ENCODE measurements around the gene SLC45A3.

Gene SLC45A3

GRCh38 chr1:205668951-205669340 is 11.4 kb downstream of the SLC45A3 start:
- ATAC-seq (replicated peaks), result peak; percentile 70 to 71
- Mint-ChIP-seq H3K27ac (peak overlapping the region; percentile 95), H3K36me3 (peaks cover 0 to 3% of the 10 kb centered on the region in 2 donors), H3K4me3 (peak overlapping the region; percentile 55 to 79), H3K4me1 (peaks cover 64 to 93% of the 10 kb centered on the region in 2 donors), H3K27me3 (no peaks in the 10 kb centered on the region), H3K9me3 (no peaks in the 10 kb centered on the region)
- DNase-seq, result peak; percentile 73

GRCh38 chr1:205667909-205668643 is 12.2 kb downstream of the SLC45A3 start:
- ATAC-seq (replicated peaks) (no peak), DNase-seq (no peak)
- Mint-ChIP-seq H3K4me3 (peak overlapping the region; percentile 69 to 74), H3K36me3 (peaks cover 2 to 9% of the 10 kb centered on the region in 2 donors), H3K4me1 (peaks cover 63 to 91% of the 10 kb centered on the region in 2 donors), H3K9me3 (no peaks in the 10 kb centered on the region), H3K27me3 (no peaks in the 10 kb centered on the region), H3K27ac (peak overlapping the region; percentile 95)

GRCh38 chr1:205666372-205667166 is 13.7 kb downstream of the SLC45A3 start:
- H3K27ac Mint-ChIP-seq, result peak overlapping the region; percentile 16
- peaks cover 7 to 18% of the 10 kb centered on the region in 2 donors for H3K36me3 Mint-ChIP-seq
- peak overlapping the region; percentile 22 to 29 for H3K4me3 Mint-ChIP-seq
- H3K27me3 Mint-ChIP-seq, result no peaks in the 10 kb centered on the region
- H3K9me3 Mint-ChIP-seq, result no peaks in the 10 kb centered on the region
- no peak for ATAC-seq (replicated peaks)
- no peak for DNase-seq
- H3K4me1 Mint-ChIP-seq, result peaks cover 58 to 97% of the 10 kb centered on the region in 2 donors

GRCh38 chr1:205665201-205666045 is 14.9 kb downstream of the SLC45A3 start:
- no peaks in the 10 kb centered on the region for H3K27me3 Mint-ChIP-seq
- H3K4me1 Mint-ChIP-seq, result peaks cover 57 to 94% of the 10 kb centered on the region in 2 donors
- H3K9me3 Mint-ChIP-seq, result no peaks in the 10 kb centered on the region
- H3K27ac Mint-ChIP-seq, result peak overlapping the region; percentile 16
- H3K4me3 Mint-ChIP-seq, result peak overlapping the region; percentile 22 to 25
- peaks cover 7 to 18% of the 10 kb centered on the region in 2 donors for H3K36me3 Mint-ChIP-seq
- DNase-seq (no peak), ATAC-seq (replicated peaks) (no peak)

- Mint-ChIP-seq H3K27ac (no peak overlapping the region), H3K9me3 (no peaks in the 10 kb centered on the region), H3K27me3 (no peaks in the 10 kb centered on the region), H3K36me3 (peaks cover 7 to 18% of the 10 kb centered on the region in 2 donors), H3K4me3 (no peak overlapping the region), H3K4me1 (peaks cover 59 to 94% of the 10 kb centered on the region in 2 donors)
- DNase-seq (no peak), ATAC-seq (replicated peaks) (no peak)
These were observed 15.8 kb downstream of the SLC45A3 start for GRCh38 chr1:205664399-205665017.

- no peaks in the 10 kb centered on the region for H3K27me3 Mint-ChIP-seq
- no peak overlapping the region for H3K27ac Mint-ChIP-seq
- no peak for ATAC-seq (replicated peaks)
These were observed 16.9 kb downstream of the SLC45A3 start for GRCh38 chr1:205663286-205663936.

GRCh38 chr1:205662791-205663190 is 17.5 kb downstream of the SLC45A3 start:
- Mint-ChIP-seq H3K27me3 (no peaks in the 10 kb centered on the region), H3K36me3 (peaks cover 7 to 20% of the 10 kb centered on the region in 2 donors), H3K27ac (no peak overlapping the region), H3K4me3 (no peak overlapping the region), H3K4me1 (peaks cover 51 to 86% of the 10 kb centered on the region in 2 donors), H3K9me3 (no peaks in the 10 kb centered on the region)
- ATAC-seq (replicated peaks) (no peak), DNase-seq (no peak)

More at GRCh38 chr1:205663286-205663936, 16.9 kb downstream of the SLC45A3 start:
- DNase-seq, result no peak
- H3K9me3 Mint-ChIP-seq, result no peaks in the 10 kb centered on the region
- H3K36me3 Mint-ChIP-seq, result peaks cover 7 to 23% of the 10 kb centered on the region in 2 donors
- no peak overlapping the region for H3K4me3 Mint-ChIP-seq
- H3K4me1 Mint-ChIP-seq, result peaks cover 57 to 93% of the 10 kb centered on the region in 2 donors

- no peak overlapping the region for H3K27ac Mint-ChIP-seq
These were observed 18.1 kb downstream of the SLC45A3 start for GRCh38 chr1:205662135-205662738.

GRCh38 chr1:205661429-205662134 is 18.7 kb downstream of the SLC45A3 start:
- ATAC-seq (replicated peaks), result no peak
- H3K27me3 Mint-ChIP-seq, result no peaks in the 10 kb centered on the region
- no peaks in the 10 kb centered on the region for H3K9me3 Mint-ChIP-seq
- peaks cover 50 to 74% of the 10 kb centered on the region in 2 donors for H3K4me1 Mint-ChIP-seq
- H3K27ac Mint-ChIP-seq, result no peak overlapping the region
- peaks cover 7 to 24% of the 10 kb centered on the region in 2 donors for H3K36me3 Mint-ChIP-seq
- H3K4me3 Mint-ChIP-seq, result no peak overlapping the region
- DNase-seq, result no peak

More at GRCh38 chr1:205662135-205662738, 18.1 kb downstream of the SLC45A3 start:
- Mint-ChIP-seq H3K9me3 (no peaks in the 10 kb centered on the region), H3K4me1 (peaks cover 51 to 81% of the 10 kb centered on the region in 2 donors), H3K4me3 (no peak overlapping the region), H3K36me3 (peaks cover 7 to 24% of the 10 kb centered on the region in 2 donors), H3K27me3 (no peaks in the 10 kb centered on the region)
- DNase-seq, result no peak
- ATAC-seq (replicated peaks), result no peak

- Mint-ChIP-seq H3K27ac (no peak overlapping the region), H3K4me3 (no peak overlapping the region), H3K4me1 (peaks cover 40 to 62% of the 10 kb centered on the region in 2 donors), H3K27me3 (no peaks in the 10 kb centered on the region), H3K36me3 (peaks cover 7 to 24% of the 10 kb centered on the region in 2 donors), H3K9me3 (no peaks in the 10 kb centered on the region)
- no peak for ATAC-seq (replicated peaks)
- DNase-seq, result no peak
These were observed 19.9 kb downstream of the SLC45A3 start for GRCh38 chr1:205660361-205660760.

- H3K9me3 Mint-ChIP-seq, result no peaks in the 10 kb centered on the region
- H3K36me3 Mint-ChIP-seq, result peaks cover 7 to 24% of the 10 kb centered on the region in 2 donors
- H3K27ac Mint-ChIP-seq, result no peak overlapping the region
- H3K4me3 Mint-ChIP-seq, result no peak overlapping the region
- peak; percentile 91 to 93 for ATAC-seq (replicated peaks)
- DNase-seq, result peak; percentile 67
- H3K4me1 Mint-ChIP-seq, result peaks cover 30 to 49% of the 10 kb centered on the region in 2 donors
- no peaks in the 10 kb centered on the region for H3K27me3 Mint-ChIP-seq
These were observed 21.2 kb downstream of the SLC45A3 start for GRCh38 chr1:205658943-205659581.

GRCh38 chr1:205656236-205656635 is 24.1 kb downstream of the SLC45A3 start:
- Mint-ChIP-seq H3K4me1 (peaks cover 23 to 26% of the 10 kb centered on the region in 2 donors), H3K9me3 (no peaks in the 10 kb centered on the region), H3K27ac (no peak overlapping the region), H3K27me3 (no peaks in the 10 kb centered on the region), H3K36me3 (peaks cover 0 to 9% of the 10 kb centered on the region in 2 donors), H3K4me3 (no peak overlapping the region)
- no peak for ATAC-seq (replicated peaks)
- DNase-seq, result no peak

All from stimulated activated naive B cell treated with anti-CD40 and anti-IgM and Interleukin-4, amounts not matched to agents 10 μg/mL and 1 μg/mL and 100 μg/mL, for 72 hours (primary cell).